ENCODE measurements around the gene ANKHD1.

ANKHD1 gene

GRCh38 chr5:140383300-140383699 lies 18.3 kb upstream of the ANKHD1 start:
- H3K4me3 ChIP-seq (ENCODE audit: low read length): no peak overlapping the region
- H3K4me2 ChIP-seq (ENCODE audit: low read length): no peak overlapping the region
- no peaks in the 10 kb centered on the region for H3K27me3 ChIP-seq (ENCODE audit: control insufficient read depth, insufficient read depth, low read length)
- no peaks in the 10 kb centered on the region for H3K9me3 ChIP-seq (replicated peaks; ENCODE audit: low read length)
- H3K4me1 ChIP-seq (ENCODE audit: control insufficient read depth, insufficient read depth, low read length): no peaks in the 10 kb centered on the region
- no peak overlapping the region for H3K9ac ChIP-seq (ENCODE audit: low read depth, low read length)
- H3K36me3 ChIP-seq (ENCODE audit: insufficient read depth, low read length): no peaks in the 10 kb centered on the region

- Histone ChIP-seq H3K9me3 (replicated peaks; ENCODE audit: low read length) (no peaks in the 10 kb centered on the region), H3K36me3 (ENCODE audit: insufficient read depth, low read length) (no peaks in the 10 kb centered on the region), H3K4me2 (ENCODE audit: low read length) (no peak overlapping the region), H3K27me3 (ENCODE audit: control insufficient read depth, insufficient read depth, low read length) (no peaks in the 10 kb centered on the region), H3K4me1 (ENCODE audit: control insufficient read depth, insufficient read depth, low read length) (no peaks in the 10 kb centered on the region), H3K9ac (ENCODE audit: low read depth, low read length) (no peak overlapping the region), H3K4me3 (ENCODE audit: low read length) (no peak overlapping the region)
Observed at GRCh38 chr5:140388052-140388451, 13.6 kb upstream of the ANKHD1 start.

- Histone ChIP-seq H3K36me3 (ENCODE audit: insufficient read depth, low read length) (no peaks in the 10 kb centered on the region), H3K4me3 (ENCODE audit: low read length) (no peak overlapping the region), H3K4me2 (ENCODE audit: low read length) (no peak overlapping the region), H3K27me3 (ENCODE audit: control insufficient read depth, insufficient read depth, low read length) (no peaks in the 10 kb centered on the region), H3K4me1 (ENCODE audit: control insufficient read depth, insufficient read depth, low read length) (no peaks in the 10 kb centered on the region), H3K9ac (ENCODE audit: low read depth, low read length) (no peak overlapping the region), H3K9me3 (replicated peaks; ENCODE audit: low read length) (no peaks in the 10 kb centered on the region)
Observed at GRCh38 chr5:140391312-140391711, 10.3 kb upstream of the ANKHD1 start.

- no peak overlapping the region for H3K9ac ChIP-seq (ENCODE audit: low read depth, low read length)
Observed at GRCh38 chr5:140391732-140392131, 9.9 kb upstream of the ANKHD1 start.

GRCh38 chr5:140393738-140394137 lies 7.9 kb upstream of the ANKHD1 start:
- H3K36me3 ChIP-seq (ENCODE audit: insufficient read depth, low read length): no peaks in the 10 kb centered on the region
- H3K9ac ChIP-seq (ENCODE audit: low read depth, low read length): no peak overlapping the region
- H3K4me1 ChIP-seq (ENCODE audit: control insufficient read depth, insufficient read depth, low read length): no peaks in the 10 kb centered on the region
- H3K4me3 ChIP-seq (ENCODE audit: low read length): no peak overlapping the region
- no peaks in the 10 kb centered on the region for H3K9me3 ChIP-seq (replicated peaks; ENCODE audit: low read length)
- no peaks in the 10 kb centered on the region for H3K27me3 ChIP-seq (ENCODE audit: control insufficient read depth, insufficient read depth, low read length)
- no peak overlapping the region for H3K4me2 ChIP-seq (ENCODE audit: low read length)

More at GRCh38 chr5:140391732-140392131, 9.9 kb upstream of the ANKHD1 start:
- Histone ChIP-seq H3K9me3 (replicated peaks; ENCODE audit: low read length) (no peaks in the 10 kb centered on the region), H3K4me2 (ENCODE audit: low read length) (no peak overlapping the region), H3K27me3 (ENCODE audit: control insufficient read depth, insufficient read depth, low read length) (no peaks in the 10 kb centered on the region), H3K4me3 (ENCODE audit: low read length) (no peak overlapping the region), H3K36me3 (ENCODE audit: insufficient read depth, low read length) (no peaks in the 10 kb centered on the region), H3K4me1 (ENCODE audit: control insufficient read depth, insufficient read depth, low read length) (no peaks in the 10 kb centered on the region)

GRCh38 chr5:140398379-140398811 lies 3.2 kb upstream of the ANKHD1 start:
- Histone ChIP-seq H3K4me3 (ENCODE audit: low read length) (no peak overlapping the region), H3K9ac (ENCODE audit: low read depth, low read length) (no peak overlapping the region), H3K4me2 (ENCODE audit: low read length) (no peak overlapping the region), H3K27me3 (ENCODE audit: control insufficient read depth, insufficient read depth, low read length) (no peaks in the 10 kb centered on the region), H3K9me3 (replicated peaks; ENCODE audit: low read length) (no peaks in the 10 kb centered on the region), H3K4me1 (ENCODE audit: control insufficient read depth, insufficient read depth, low read length) (no peaks in the 10 kb centered on the region), H3K36me3 (ENCODE audit: insufficient read depth, low read length) (no peaks in the 10 kb centered on the region)

- Histone ChIP-seq H3K9me3 (replicated peaks; ENCODE audit: low read length) (no peaks in the 10 kb centered on the region), H3K27me3 (ENCODE audit: control insufficient read depth, insufficient read depth, low read length) (no peaks in the 10 kb centered on the region), H3K36me3 (ENCODE audit: insufficient read depth, low read length) (no peaks in the 10 kb centered on the region), H3K4me2 (ENCODE audit: low read length) (peak overlapping the region; percentile 86), H3K4me3 (ENCODE audit: low read length) (peak overlapping the region; percentile 83), H3K9ac (ENCODE audit: low read depth, low read length) (peak overlapping the region; percentile 67), H3K4me1 (ENCODE audit: control insufficient read depth, insufficient read depth, low read length) (peaks cover 12% of the 10 kb centered on the region)
Observed at GRCh38 chr5:140399979-140400729, 1.5 kb upstream of the ANKHD1 start.

GRCh38 chr5:140400730-140401361 lies 787 bp upstream of the ANKHD1 start:
- Histone ChIP-seq H3K4me1 (ENCODE audit: control insufficient read depth, insufficient read depth, low read length) (peaks cover 13% of the 10 kb centered on the region), H3K4me3 (ENCODE audit: low read length) (peak overlapping the region; percentile 83), H3K9me3 (replicated peaks; ENCODE audit: low read length) (no peaks in the 10 kb centered on the region), H3K4me2 (ENCODE audit: low read length) (peak overlapping the region; percentile 86), H3K9ac (ENCODE audit: low read depth, low read length) (peak overlapping the region; percentile 67), H3K27me3 (ENCODE audit: control insufficient read depth, insufficient read depth, low read length) (no peaks in the 10 kb centered on the region), H3K36me3 (ENCODE audit: insufficient read depth, low read length) (no peaks in the 10 kb centered on the region)

GRCh38 chr5:140402258-140403074 lies 833 bp downstream of the ANKHD1 start:
- Histone ChIP-seq H3K4me3 (ENCODE audit: low read length) (peak overlapping the region; percentile 81), H3K9me3 (replicated peaks; ENCODE audit: low read length) (no peaks in the 10 kb centered on the region), H3K4me1 (ENCODE audit: control insufficient read depth, insufficient read depth, low read length) (peaks cover 13% of the 10 kb centered on the region), H3K27me3 (ENCODE audit: control insufficient read depth, insufficient read depth, low read length) (no peaks in the 10 kb centered on the region), H3K36me3 (ENCODE audit: insufficient read depth, low read length) (peaks cover 6% of the 10 kb centered on the region), H3K9ac (ENCODE audit: low read depth, low read length) (peak overlapping the region; percentile 91), H3K4me2 (ENCODE audit: low read length) (peak overlapping the region; percentile 86)

GRCh38 chr5:140403613-140404012 lies 2.0 kb downstream of the ANKHD1 start:
- Histone ChIP-seq H3K9ac (ENCODE audit: low read depth, low read length) (peak overlapping the region; percentile 2), H3K9me3 (replicated peaks; ENCODE audit: low read length) (no peaks in the 10 kb centered on the region), H3K4me1 (ENCODE audit: control insufficient read depth, insufficient read depth, low read length) (peaks cover 13% of the 10 kb centered on the region), H3K36me3 (ENCODE audit: insufficient read depth, low read length) (peaks cover 6% of the 10 kb centered on the region), H3K4me2 (ENCODE audit: low read length) (peak overlapping the region; percentile 86), H3K27me3 (ENCODE audit: control insufficient read depth, insufficient read depth, low read length) (no peaks in the 10 kb centered on the region), H3K4me3 (ENCODE audit: low read length) (peak overlapping the region; percentile 81)

GRCh38 chr5:140408750-140409241 lies 7.2 kb downstream of the ANKHD1 start:
- Histone ChIP-seq H3K36me3 (ENCODE audit: insufficient read depth, low read length) (peaks cover 6% of the 10 kb centered on the region), H3K4me2 (ENCODE audit: low read length) (no peak overlapping the region), H3K9me3 (replicated peaks; ENCODE audit: low read length) (no peaks in the 10 kb centered on the region), H3K27me3 (ENCODE audit: control insufficient read depth, insufficient read depth, low read length) (no peaks in the 10 kb centered on the region), H3K4me1 (ENCODE audit: control insufficient read depth, insufficient read depth, low read length) (peaks cover 10% of the 10 kb centered on the region), H3K4me3 (ENCODE audit: low read length) (no peak overlapping the region), H3K9ac (ENCODE audit: low read depth, low read length) (no peak overlapping the region)

Measured in skeletal muscle satellite cell (primary cell).